ENCODE results near the gene CBX4.
A peak's percentile ranks its signal among the peaks of the same experiment; 100 is the strongest.

The CBX4 gene

GRCh38 chr17:79808763-79809529 lies 30.3 kb downstream of the CBX4 start:
- peaks cover 42% of the 10 kb centered on the region for H3K4me1 ChIP-seq
- H3K27me3 ChIP-seq: peaks cover 100% of the 10 kb centered on the region
- H3K4me3 ChIP-seq: no peak overlapping the region
- H3K9me3 ChIP-seq: no peaks in the 10 kb centered on the region
- no peaks in the 10 kb centered on the region for H3K36me3 ChIP-seq
- peaks cover 82% of the 10 kb centered on the region for H4K20me1 ChIP-seq
- H3K4me2 ChIP-seq: no peak overlapping the region
- no peak overlapping the region for H3K9ac ChIP-seq
- no peak for TF ChIP-seq Cebpa-rat (IDR thresholded peaks at IDR 0.05)
- no peak overlapping the region for H3K27ac ChIP-seq

- no peak overlapping the region for H3K4me3 ChIP-seq
- no peak overlapping the region for H3K27ac ChIP-seq
- H3K9ac ChIP-seq: no peak overlapping the region
- no peaks in the 10 kb centered on the region for H3K36me3 ChIP-seq
- H4K20me1 ChIP-seq: peaks cover 93% of the 10 kb centered on the region
- no peak overlapping the region for H3K4me2 ChIP-seq
- H3K4me1 ChIP-seq: peaks cover 40% of the 10 kb centered on the region
- H3K9me3 ChIP-seq: no peaks in the 10 kb centered on the region
- peaks cover 100% of the 10 kb centered on the region for H3K27me3 ChIP-seq
- TF ChIP-seq Cebpa-rat (IDR thresholded peaks at IDR 0.05): no peak
Observed at GRCh38 chr17:79806863-79807720, 32.1 kb downstream of the CBX4 start.

GRCh38 chr17:79806446-79806760 lies 32.8 kb downstream of the CBX4 start:
- Histone ChIP-seq H3K4me1 (peaks cover 33% of the 10 kb centered on the region), H4K20me1 (peaks cover 93% of the 10 kb centered on the region), H3K27ac (no peak overlapping the region), H3K36me3 (no peaks in the 10 kb centered on the region), H3K4me3 (no peak overlapping the region), H3K27me3 (peaks cover 100% of the 10 kb centered on the region), H3K4me2 (no peak overlapping the region), H3K9me3 (no peaks in the 10 kb centered on the region), H3K9ac (no peak overlapping the region)
- no peak for TF ChIP-seq Cebpa-rat (IDR thresholded peaks at IDR 0.05)

GRCh38 chr17:79804856-79805696 lies 34.2 kb downstream of the CBX4 start:
- Histone ChIP-seq H3K4me1 (peaks cover 39% of the 10 kb centered on the region), H3K27me3 (peaks cover 100% of the 10 kb centered on the region), H3K27ac (no peak overlapping the region), H3K4me2 (no peak overlapping the region), H3K9me3 (no peaks in the 10 kb centered on the region), H4K20me1 (peaks cover 97% of the 10 kb centered on the region), H3K9ac (no peak overlapping the region), H3K36me3 (no peaks in the 10 kb centered on the region), H3K4me3 (0 out of 2 replicates have a peak overlapping the region, but pooled peaks have one; percentile 59)
- TF ChIP-seq Cebpa-rat (IDR thresholded peaks at IDR 0.05): no peak

- Histone ChIP-seq H3K9ac (no peak overlapping the region), H4K20me1 (peaks cover 99% of the 10 kb centered on the region), H3K9me3 (no peaks in the 10 kb centered on the region), H3K36me3 (no peaks in the 10 kb centered on the region), H3K4me3 (peak overlapping the region; percentile 59), H3K4me1 (peaks cover 44% of the 10 kb centered on the region), H3K27ac (no peak overlapping the region), H3K27me3 (peaks cover 100% of the 10 kb centered on the region), H3K4me2 (peak overlapping the region; percentile 84)
- TF ChIP-seq Cebpa-rat (IDR thresholded peaks at IDR 0.05): no peak
Observed at GRCh38 chr17:79803997-79804855, 35.0 kb downstream of the CBX4 start.

GRCh38 chr17:79803421-79803996 lies 35.7 kb downstream of the CBX4 start:
- Histone ChIP-seq H3K9me3 (no peaks in the 10 kb centered on the region), H3K36me3 (no peaks in the 10 kb centered on the region), H3K4me1 (peaks cover 49% of the 10 kb centered on the region), H3K4me3 (peak overlapping the region; percentile 59), H3K4me2 (peak overlapping the region; percentile 84), H4K20me1 (peaks cover 99% of the 10 kb centered on the region), H3K9ac (no peak overlapping the region), H3K27ac (no peak overlapping the region), H3K27me3 (peaks cover 100% of the 10 kb centered on the region)
- no peak for TF ChIP-seq Cebpa-rat (IDR thresholded peaks at IDR 0.05)

- H3K4me1 ChIP-seq: peaks cover 56% of the 10 kb centered on the region
- H3K27ac ChIP-seq: no peak overlapping the region
- H3K9me3 ChIP-seq: no peaks in the 10 kb centered on the region
- no peaks in the 10 kb centered on the region for H3K36me3 ChIP-seq
- H3K4me3 ChIP-seq: no peak overlapping the region
- no peak for TF ChIP-seq Cebpa-rat (IDR thresholded peaks at IDR 0.05)
- peaks cover 100% of the 10 kb centered on the region for H3K27me3 ChIP-seq
- H3K9ac ChIP-seq: no peak overlapping the region
- H3K4me2 ChIP-seq: peak overlapping the region; percentile 84; the same call in 1 of the 2 replicates
- peaks cover 99% of the 10 kb centered on the region for H4K20me1 ChIP-seq
Observed at GRCh38 chr17:79802736-79803420, 36.4 kb downstream of the CBX4 start.

- H3K27me3 ChIP-seq: peaks cover 96% of the 10 kb centered on the region
- H4K20me1 ChIP-seq: peaks cover 92% of the 10 kb centered on the region
- no peak overlapping the region for H3K4me3 ChIP-seq
- H3K27ac ChIP-seq: no peak overlapping the region
- no peak for TF ChIP-seq Cebpa-rat (IDR thresholded peaks at IDR 0.05)
- no peaks in the 10 kb centered on the region for H3K9me3 ChIP-seq
- H3K4me1 ChIP-seq: peaks cover 58% of the 10 kb centered on the region
- no peak overlapping the region for H3K4me2 ChIP-seq
- no peaks in the 10 kb centered on the region for H3K36me3 ChIP-seq
- no peak overlapping the region for H3K9ac ChIP-seq
Observed at GRCh38 chr17:79802039-79802735, 37.1 kb downstream of the CBX4 start.

Data from BLaER1 (cell line).